ENCODE measurements around the gene PDE11A.

PDE11A gene

DNA sequence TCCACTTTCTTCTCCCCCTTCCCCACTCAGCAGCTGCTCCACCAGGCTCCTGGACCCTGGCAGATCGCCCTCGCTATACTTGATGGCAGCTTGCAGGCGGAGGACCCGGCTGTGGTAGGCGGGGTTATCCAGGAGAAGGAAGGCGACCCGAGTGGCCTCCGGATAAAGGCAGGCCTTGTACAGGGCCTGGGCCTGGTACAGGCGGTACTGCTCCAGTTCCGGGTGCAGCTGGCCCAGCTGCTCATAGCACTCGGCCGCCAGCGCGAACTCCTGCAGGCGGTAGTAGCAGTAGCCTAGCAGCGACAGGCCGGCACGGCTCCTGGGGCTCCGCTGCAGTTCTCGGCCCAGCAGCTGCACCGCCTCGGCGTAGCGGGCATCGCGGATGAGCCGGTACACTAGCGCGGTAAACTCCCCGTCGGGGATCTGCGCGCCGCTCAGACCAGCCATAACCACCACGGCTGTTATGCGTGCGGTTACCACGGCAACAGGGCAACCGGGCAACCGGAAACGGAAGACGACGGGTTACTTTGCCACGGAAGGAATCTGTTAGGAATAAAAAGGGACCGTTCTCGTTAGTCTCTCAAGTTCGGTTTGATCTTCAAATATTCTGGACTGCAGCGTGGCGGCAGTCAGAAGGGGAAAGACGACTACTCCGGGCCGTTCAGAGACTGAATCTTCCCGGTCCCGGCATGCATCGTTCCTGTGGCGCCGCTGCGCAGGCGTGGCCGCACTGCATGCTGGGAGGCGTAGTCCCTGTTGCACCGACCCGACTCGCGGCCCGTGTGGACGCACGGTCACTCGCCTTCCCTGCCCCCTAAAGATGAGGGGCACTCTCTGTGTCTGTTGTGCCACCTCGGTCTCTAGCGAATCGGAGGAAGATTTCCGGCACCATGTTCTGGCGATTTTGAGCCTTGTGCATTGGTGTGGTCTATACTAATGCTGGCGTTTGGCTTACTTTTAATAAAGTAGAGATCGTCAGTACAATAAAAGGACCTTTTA is 454.0 kb downstream of the PDE11A start:
- peak; percentile 69 to 98 for DNase-seq

- no peak for DNase-seq
Observed at GRCh38 chr2:177617849-177618248, 454.7 kb downstream of the PDE11A start.

DNA sequence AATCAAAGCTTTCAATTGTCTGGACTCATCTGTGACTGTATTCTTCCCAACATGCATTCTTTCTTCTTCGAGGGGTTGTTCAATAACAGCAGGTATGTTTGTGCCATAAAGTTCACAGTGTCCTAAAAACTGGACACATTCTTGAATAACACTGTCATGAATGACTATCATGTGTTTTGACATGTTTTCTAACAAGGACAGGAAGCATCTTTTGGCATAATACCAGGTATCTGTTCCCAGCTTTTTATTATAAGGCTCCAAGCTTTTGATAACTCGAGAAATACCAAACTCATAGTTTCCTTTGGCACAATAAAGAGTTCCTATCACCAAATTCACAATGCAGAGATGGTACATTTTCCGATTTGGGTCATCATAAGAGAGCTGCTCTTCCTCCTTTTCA is 455.8 kb downstream of the PDE11A start:
- DNase-seq: no peak

GRCh38 chr2:177616066-177616465 is 456.5 kb downstream of the PDE11A start:
- no peak for DNase-seq

DNA sequence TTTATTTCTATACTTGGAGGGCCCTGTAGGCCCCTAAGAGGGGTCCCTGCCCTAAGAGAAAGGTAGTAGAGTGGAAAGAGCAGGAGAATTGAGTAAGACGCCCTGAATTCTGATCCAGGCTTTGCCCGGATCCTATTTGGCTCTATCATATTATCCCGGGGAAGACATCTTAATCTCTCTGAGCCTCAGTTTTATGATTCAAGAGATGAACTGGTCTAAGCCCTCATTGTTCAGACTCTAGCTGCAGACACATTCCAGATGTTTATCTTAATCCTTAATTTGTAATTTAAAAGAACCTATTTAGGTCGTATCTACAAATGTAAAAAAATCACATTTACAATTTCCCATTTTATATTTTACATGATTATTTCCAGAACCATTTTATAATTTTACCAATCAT is 459.9 kb downstream of the PDE11A start:
- no peak for DNase-seq

GRCh38 chr2:177611310-177611886 is 461.2 kb downstream of the PDE11A start:
- no peak for DNase-seq

GRCh38 chr2:177610813-177611212 is 461.8 kb downstream of the PDE11A start:
- DNase-seq: no peak

- no peak for DNase-seq
Observed at GRCh38 chr2:177606636-177607035, 465.9 kb downstream of the PDE11A start.

- DNase-seq: no peak
Observed at GRCh38 chr2:177604271-177605065, 468.1 kb downstream of the PDE11A start.

DNA sequence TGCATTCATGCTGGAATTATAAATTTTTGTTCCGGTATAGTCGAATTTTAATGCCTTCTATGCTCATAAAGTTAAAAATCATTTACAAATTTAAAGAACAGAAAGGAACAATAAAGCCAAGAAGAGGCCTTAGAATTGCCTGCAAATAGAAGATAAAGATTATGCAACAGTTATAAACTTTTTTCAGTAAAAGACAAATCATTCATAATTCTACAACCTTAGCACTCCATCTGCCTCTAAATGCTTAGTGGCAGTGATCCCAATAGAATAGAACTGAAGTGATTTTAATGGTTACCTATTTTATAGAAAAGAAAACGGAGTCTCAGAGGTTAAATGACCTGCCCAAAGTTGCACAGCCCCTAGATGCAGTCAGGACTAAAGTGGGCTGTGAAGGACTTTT is 468.8 kb downstream of the PDE11A start:
- no peak for DNase-seq

DNA sequence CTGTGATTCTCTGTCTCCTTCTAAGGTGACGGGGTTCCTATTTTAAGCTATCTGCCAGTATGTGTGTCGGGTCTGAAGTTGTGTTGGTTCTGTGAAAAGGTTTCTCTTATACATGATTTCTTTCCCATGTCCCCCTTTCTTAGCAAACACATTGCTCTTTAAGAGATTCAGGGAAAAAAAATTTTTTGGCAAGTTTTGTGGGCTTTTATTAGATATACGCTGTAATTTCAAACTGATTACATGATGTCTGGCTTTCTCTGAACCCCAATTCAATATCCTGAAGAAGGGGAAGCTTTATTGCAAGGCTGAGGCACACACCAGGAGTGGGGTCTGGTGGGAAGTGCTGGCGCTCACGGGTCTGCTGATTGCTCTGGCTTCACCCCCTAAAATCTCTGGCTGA is 469.4 kb downstream of the PDE11A start:
- no peak for DNase-seq

DNA sequence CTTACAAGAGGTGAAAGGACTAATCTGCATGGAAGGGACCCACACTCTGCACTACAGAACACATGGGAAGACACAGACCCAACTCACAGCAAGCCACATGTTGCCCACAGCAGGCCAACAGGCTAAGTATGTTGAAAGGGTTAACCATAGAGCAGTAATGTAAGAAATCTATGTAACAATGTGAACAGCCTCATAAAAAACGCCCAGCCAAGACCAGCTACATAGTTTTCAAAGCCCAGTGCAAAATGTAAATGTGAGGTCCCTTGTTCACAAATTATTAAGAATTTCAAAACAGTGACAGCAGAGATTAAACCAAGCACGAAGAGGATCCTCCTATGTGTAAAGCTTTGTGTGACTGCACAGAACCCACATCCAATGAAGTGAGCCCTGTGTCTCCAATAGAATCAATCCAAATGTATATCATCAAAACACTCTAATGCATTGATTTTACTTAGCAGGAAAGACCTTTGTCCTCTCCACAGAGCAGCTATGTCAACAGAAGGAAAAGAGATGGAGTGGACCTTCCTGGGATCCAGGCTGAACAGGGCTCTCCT is 469.9 kb downstream of the PDE11A start:
- no peak for DNase-seq

DNA sequence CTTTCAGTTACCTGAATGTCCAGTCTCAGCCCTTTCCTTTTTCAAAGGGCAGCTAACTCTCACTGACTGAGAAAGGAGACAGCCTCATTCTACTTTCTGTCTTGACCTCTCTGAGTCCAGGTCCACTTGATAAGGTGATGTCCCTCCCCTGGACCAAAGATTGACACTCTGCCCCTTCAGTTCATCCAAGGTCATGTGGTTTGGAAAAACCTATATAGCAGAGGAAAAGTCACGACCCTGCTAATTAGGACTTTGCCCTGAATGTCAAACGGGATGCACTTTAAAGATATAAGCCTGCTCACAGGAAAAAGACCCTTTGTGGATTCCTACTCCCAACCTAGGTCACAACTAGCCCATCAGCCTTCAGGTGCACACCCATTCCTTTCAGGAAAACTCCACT is 471.7 kb downstream of the PDE11A start:
- no peak for DNase-seq

GRCh38 chr2:177599956-177600355 is 472.6 kb downstream of the PDE11A start:
- no peak for DNase-seq

DNA sequence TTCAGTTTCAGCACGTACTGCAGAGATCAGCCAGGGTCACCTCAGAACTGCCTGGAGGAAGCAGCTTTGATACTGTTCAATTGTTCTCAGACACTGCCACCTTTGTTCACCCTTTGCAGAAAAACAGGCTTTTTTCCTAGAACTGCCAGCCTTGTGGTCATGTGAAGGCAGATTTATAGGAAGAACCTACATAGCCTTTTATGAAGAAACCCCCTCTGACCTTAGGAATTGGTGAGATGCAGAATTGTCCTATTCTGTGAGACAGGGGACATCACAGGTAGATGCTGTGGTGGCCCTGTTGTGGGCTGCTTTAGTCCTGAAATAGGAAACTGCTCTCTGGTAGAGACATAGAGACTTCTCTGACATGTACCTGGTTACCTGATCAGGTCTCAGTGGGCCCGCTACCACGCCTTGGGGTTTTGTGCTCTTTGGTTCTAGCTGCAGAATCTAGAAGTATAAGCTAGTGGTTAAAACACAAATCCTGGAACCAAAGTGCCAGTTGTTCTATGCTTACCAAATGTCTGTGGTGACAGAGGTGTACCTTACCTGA is 473.4 kb downstream of the PDE11A start:
- no peak for DNase-seq

DNA sequence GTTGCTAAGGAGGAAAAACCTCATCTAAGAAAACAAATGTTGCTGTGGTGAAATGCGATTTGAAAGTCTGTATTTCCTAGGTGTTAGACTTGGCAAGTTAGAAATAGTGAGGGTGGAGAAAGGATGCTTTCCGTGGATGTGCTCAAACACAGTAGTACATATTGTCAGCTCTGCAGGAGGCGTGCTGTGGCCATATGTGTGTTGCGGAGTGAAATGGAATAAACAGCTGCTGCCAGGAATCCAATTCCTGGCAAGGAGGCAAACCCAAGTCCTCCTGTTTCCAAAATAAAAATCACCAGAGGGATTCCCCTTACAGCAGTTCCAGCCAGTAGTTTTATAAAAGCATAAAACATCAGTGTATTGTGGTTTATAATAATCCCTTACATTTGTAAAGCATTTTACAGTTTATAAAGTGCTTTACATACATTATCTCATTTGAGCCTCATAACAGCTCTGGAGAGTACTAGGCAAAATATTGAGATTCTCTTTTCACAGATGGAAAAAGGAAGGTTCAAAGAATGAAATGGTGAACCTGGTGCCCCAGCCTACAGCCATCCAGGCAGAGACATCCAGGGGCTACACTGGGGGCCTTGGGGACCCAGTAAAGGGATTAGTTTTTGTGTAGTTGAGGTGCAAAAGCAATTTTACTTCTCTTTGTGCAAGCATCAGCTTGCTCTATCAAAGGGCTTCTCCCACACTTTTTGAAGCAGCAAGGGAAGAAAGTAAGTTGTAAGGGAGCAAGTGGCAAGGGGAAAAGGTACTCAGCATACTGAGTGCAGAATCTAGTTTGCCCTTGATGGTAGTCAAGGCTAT is 474.0 kb downstream of the PDE11A start:
- no peak for DNase-seq

DNA sequence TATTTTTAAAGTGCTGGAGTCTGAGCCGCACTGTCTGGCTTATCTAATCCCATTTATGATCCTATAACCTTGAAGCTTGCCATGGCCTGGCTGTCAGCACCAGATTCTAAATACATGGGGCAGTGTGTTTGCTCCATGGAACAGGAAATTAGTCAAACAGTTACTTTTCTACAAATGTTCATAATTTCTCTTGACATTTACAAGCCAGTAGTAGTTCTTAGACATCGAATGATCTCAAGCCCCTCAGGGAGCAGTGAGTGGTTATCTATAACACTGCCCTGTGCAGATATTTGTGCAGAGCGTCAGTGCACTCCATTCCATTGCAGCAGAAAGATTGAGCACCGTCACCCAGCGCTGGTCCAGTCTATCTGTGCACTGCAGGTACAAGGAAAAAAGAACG is 474.8 kb downstream of the PDE11A start:
- no peak for DNase-seq

DNA sequence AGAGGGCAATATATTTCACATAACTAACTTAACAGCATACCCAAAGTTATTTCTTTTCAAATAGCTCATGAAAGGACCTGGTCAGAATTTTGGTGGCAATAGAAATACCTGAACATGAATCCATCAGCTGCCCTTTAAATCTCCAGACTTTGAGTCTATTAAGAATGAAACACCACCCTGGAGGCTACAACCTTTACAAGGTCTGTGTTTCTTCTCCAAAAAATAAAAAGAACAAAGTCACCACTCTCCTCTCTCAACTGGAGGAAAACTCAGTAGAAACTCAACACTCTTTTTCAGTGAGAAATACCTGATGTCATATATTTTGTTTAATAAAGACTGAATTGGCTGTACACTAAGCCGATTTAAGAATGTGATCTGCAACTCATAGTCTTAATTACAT is 475.7 kb downstream of the PDE11A start:
- DNase-seq: no peak

GRCh38 chr2:177595126-177595845 is 477.3 kb downstream of the PDE11A start:
- DNase-seq: no peak

DNA sequence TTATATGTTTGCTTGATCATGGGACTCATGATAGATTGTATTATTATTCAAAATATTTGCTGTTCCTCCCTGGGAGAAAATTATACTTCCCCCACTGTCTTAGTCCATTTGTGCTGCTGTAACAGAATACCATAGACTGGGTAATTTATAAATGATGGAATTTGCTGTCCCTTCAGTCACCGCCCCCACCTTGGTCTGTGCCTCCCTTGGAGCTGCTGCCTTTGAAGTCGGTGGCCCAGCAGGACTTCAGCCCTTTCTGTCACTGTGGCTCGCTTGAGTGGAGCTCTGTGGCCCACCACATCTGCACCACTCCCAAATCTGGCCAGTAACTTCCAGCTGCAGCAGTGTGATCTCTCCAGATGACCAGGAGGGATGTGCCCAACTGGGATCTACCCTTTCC is 479.2 kb downstream of the PDE11A start:
- DNase-seq: no peak

GRCh38 chr2:177592945-177593344 is 479.6 kb downstream of the PDE11A start:
- no peak for DNase-seq
